GM12865 (cell line): ENCODE data around the gene KIF26B.

Source experiments
- DNase-seq: peaks from one replicate; pipeline ENCODE4 v3.0.0; 2010; ENCODE audit warnings: low read depth
- H3K4me3 ChIP-seq: 2 replicates; pipeline ENCODE4 v1.5.1; 2011; ENCODE audit warnings: mild to moderate bottlenecking, low read depth, low read length, control low read depth
- TF ChIP-seq, protein P1 (sequence below): IDR thresholded peaks from 2 replicates; pipeline ENCODE4 v1.5.1; 2011; ENCODE audit warnings: low read length, control low read depth, low read depth, inconsistent platforms; ENCODE audit not compliant: insufficient read depth; ENCODE audit errors: missing control alignments

The KIF26B gene

DNA sequence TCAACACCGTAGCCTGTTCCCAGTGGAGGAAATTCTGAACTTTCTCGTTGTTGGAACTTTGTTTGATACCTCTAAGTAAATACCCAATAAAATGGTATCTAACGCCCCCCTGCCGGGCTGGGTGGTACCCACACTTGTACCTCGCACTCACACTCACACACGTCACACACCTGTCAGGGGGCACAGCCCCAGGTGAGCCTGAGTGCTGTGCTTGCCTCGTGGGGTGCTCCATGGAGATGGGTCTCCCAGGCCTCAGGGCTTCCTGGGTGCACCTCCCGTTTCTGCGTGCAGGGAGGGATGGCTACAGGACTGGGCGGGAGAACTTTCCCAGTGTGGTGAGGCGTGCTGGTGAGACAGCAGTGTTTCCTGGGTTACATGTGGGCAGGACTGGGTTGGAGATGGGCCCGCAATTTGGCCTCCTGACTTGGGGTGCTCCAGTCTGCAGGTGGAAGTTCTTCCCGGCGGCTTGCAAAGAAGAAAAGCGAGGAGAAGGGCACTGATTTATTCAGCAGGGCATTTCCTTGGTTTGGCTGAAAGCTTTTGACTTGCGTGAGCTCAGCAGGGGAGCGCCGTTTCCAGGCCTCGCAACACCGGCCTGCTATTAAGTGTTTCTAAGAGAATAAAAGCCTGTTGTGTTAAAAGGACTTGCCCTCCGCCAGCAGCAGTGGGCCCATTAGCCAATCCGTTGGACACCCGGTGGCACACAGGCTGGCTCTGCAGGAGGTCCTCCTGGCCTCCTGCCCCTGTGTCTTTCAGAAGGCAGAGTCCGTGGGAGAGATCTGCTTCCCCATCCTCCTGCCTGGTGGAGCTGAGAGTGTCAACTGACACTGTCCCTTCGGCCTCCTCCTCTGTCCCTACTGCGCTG, 79.7 kb downstream of the KIF26B start:
- TF ChIP-seq, protein P1, sequence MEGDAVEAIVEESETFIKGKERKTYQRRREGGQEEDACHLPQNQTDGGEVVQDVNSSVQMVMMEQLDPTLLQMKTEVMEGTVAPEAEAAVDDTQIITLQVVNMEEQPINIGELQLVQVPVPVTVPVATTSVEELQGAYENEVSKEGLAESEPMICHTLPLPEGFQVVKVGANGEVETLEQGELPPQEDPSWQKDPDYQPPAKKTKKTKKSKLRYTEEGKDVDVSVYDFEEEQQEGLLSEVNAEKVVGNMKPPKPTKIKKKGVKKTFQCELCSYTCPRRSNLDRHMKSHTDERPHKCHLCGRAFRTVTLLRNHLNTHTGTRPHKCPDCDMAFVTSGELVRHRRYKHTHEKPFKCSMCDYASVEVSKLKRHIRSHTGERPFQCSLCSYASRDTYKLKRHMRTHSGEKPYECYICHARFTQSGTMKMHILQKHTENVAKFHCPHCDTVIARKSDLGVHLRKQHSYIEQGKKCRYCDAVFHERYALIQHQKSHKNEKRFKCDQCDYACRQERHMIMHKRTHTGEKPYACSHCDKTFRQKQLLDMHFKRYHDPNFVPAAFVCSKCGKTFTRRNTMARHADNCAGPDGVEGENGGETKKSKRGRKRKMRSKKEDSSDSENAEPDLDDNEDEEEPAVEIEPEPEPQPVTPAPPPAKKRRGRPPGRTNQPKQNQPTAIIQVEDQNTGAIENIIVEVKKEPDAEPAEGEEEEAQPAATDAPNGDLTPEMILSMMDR, result no peak
- no peak for DNase-seq
- no peak overlapping the region for H3K4me3 ChIP-seq

DNA sequence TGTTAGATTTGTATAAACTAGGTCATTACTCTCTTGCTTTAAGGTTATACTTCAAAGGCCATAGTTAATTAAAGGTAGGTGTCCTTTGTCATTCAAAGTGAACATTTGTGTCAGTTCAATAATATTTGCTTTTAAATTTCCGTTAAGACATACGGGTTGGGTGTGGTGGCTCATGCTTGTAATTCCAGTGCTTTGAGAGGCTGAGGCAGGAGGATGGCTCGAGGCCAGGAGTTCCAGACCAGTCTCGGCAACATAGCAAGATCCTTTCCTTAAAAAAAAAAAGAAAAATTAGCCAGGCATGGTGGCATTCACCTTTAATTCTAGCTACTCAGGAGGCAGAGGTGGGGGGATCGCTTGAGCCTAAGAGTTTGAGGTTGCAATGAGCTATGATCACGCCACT, 80.4 kb downstream of the KIF26B start:
- TF ChIP-seq, protein P1, result no peak
- DNase-seq, result no peak
- H3K4me3 ChIP-seq, result no peak overlapping the region

DNA sequence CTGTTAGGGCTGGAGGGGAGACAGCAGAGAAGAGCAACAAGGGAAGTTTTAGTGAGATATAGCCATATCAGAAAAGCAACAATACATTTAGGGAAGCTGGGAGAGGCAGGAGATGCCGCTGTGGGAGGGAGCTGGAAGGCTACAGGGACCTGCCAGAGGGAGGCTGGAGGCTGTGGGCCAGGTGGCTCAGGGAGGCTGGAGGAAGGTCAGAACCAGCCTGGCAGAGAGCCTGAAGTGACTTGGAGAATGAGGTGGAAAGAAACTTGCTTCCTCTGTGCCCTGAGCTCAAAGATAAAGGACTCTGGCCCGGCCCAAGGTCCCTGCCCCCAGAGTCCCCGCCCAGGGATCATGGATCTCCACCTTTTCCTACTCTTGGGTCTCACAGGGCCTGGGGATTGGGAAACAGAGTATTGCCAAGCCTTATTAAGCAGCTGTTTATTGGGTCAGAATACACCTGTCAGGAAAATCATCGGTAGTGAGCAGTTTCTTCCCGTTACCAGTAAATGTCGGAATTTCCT, 85.9 kb downstream of the KIF26B start:
- TF ChIP-seq, protein P1, result no peak
- H3K4me3 ChIP-seq, result no peak overlapping the region
- DNase-seq, result no peak

DNA sequence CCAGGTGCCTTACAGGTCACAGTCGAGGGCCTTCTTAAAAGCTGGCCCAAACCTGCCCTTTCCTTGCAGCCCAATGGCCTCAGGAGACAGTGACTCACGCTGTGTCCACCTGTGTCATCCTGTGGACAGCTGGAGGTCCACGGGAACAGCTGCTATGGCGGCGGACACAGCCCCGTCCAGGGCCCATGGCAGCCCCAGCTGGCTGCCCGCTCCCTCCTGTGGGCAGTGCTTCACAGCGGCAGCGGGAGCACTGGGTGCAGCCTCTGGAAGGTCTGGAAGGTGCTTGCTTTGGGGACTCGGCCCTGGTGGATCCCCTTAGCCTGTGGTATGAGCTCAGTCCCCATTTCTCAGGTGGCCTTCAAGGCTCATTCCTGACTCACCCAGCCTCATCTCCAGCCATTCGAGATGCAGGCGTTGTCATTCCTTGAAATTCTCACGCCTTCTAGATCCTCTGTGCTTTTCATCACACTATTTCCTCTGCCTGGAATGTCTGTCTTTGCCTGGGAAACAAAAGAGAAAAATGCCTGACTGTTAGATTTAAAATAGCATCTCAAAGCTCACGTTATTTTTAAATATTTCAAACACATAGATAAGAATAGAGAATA, 86.8 kb downstream of the KIF26B start:
- TF ChIP-seq, protein P1, result no peak
- no peak for DNase-seq
- H3K4me3 ChIP-seq, result no peak overlapping the region

DNA sequence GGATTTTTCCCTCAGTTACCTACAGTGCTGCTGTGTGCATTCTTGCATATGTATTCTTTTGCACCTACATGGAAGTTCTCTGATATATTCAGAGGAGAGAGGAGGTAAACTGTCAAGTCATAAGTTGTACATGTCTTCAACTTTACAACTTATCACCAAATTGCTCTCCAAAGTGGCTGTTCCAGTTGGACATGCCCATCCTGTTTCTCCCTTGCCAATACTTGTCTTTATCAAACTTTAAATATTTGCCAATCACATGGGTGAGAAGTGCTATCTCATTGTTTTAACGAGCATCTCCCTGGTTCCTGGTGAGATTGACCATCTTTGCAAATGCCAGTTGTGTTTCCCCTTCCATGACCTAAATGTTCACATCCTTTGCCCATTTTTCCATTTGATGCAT, 88.2 kb downstream of the KIF26B start:
- TF ChIP-seq, protein P1, result no peak
- H3K4me3 ChIP-seq, result no peak overlapping the region
- DNase-seq, result no peak

DNA sequence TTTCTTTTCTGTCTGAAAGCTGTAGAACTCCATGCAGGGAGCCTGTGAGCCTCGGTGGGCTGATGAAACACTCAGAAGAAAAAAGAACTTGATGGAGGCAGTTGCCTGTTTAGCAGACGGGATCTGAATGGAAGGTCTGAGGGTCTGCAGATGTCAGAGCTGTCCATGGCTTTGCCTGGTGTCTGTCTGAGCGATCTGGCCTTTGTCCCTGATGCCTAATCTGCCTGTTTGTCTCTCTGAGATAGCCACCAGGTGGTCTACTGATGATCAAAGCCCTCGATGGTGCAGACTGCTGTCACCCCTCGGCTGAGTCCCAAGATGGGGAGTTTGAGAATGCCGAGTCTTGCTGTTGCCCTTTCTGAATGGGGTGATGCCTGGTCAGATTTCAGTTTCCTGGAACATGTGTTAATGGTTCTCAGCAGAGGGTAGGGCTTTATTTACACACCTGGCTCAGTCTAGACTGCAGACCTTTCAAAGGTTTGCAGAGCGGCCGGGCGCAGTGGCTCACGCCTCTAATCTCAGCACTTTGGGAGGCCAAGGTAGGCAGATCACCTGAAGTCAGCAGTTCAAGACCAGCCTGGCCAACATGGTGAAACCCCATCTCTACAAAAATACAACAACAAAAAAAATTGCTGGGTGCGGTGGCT, 90.4 kb downstream of the KIF26B start:
- no peak for DNase-seq
- TF ChIP-seq, protein P1, result no peak
- H3K4me3 ChIP-seq, result no peak overlapping the region
